GM18526 (cell line): ENCODE results near the gene DAGLA.

Source experiments
- POLR2A ChIP-seq: IDR thresholded peaks from 3 replicates; pipeline ENCODE4 v1.6.1; 2011; ENCODE audit not compliant: insufficient read length; ENCODE audit errors: extremely low read depth

Gene DAGLA

GRCh38 chr11:61769169-61769920, 89.2 kb downstream of the DAGLA start:
- TF ChIP-seq POLR2A: no peak

- no peak for TF ChIP-seq POLR2A
Measured at GRCh38 chr11:61769946-61770683, 89.9 kb downstream of the DAGLA start.

GRCh38 chr11:61771195-61771894, 91.2 kb downstream of the DAGLA start:
- no peak for TF ChIP-seq POLR2A

GRCh38 chr11:61771985-61772455, 91.8 kb downstream of the DAGLA start:
- no peak for TF ChIP-seq POLR2A

GRCh38 chr11:61773356-61773755, 93.2 kb downstream of the DAGLA start:
- no peak for TF ChIP-seq POLR2A

- no peak for TF ChIP-seq POLR2A
Measured at GRCh38 chr11:61773809-61774208, 93.6 kb downstream of the DAGLA start.

GRCh38 chr11:61774411-61774810, 94.2 kb downstream of the DAGLA start:
- TF ChIP-seq POLR2A: no peak

GRCh38 chr11:61775106-61775505, 94.9 kb downstream of the DAGLA start:
- TF ChIP-seq POLR2A: no peak

- no peak for TF ChIP-seq POLR2A
Measured at GRCh38 chr11:61775606-61776554, 95.7 kb downstream of the DAGLA start.

GRCh38 chr11:61776561-61777075, 96.4 kb downstream of the DAGLA start:
- TF ChIP-seq POLR2A: no peak

GRCh38 chr11:61777234-61778090, 97.3 kb downstream of the DAGLA start:
- TF ChIP-seq POLR2A: no peak

- TF ChIP-seq POLR2A: no peak
Measured at GRCh38 chr11:61778357-61778886, 98.2 kb downstream of the DAGLA start.

- no peak for TF ChIP-seq POLR2A
Measured at GRCh38 chr11:61778920-61779650, 98.9 kb downstream of the DAGLA start.
